RCC 7860 (cell line): Measurements from ENCODE around the gene GLYR1.
"Not testable (repeated sequence)": the region's sequence is repeated elsewhere in the genome, so short reads cannot be mapped to it uniquely, and the experiment has no call there.

Source experiments
- DNase-seq: peaks from one replicate; pipeline ENCODE4 v3.0.0-alpha.2; 2015; ENCODE audit warnings: low spot score
- FAIRE-seq: peaks from 2 replicates; lab custom pipeline; 2012; peaks lifted over from hg19 to GRCh38; lab: Jason Lieb, UNC

The GLYR1 gene

GRCh38 chr16:4795181-4795827, 51.8 kb downstream of the GLYR1 start, which contains the start of gene SMIM22:
Gene SMIM22, plus strand, starts transcription at chr16:4795369. Its CDS starts 366 bp downstream, at chr16:4795735.
- FAIRE-seq (no peak), DNase-seq (no peak)

- DNase-seq: no peak
- FAIRE-seq: no peak
These were observed 54.1 kb downstream of the GLYR1 start for GRCh38 chr16:4792951-4793513.

- FAIRE-seq (no peak), DNase-seq (no peak)
These were observed 56.2 kb downstream of the GLYR1 start for GRCh38 chr16:4790871-4791270.

- FAIRE-seq (no peak), DNase-seq (no peak)
These were observed 56.8 kb downstream of the GLYR1 start for GRCh38 chr16:4790261-4790660.

- no peak for DNase-seq
- no peak for FAIRE-seq
These were observed 58.2 kb downstream of the GLYR1 start for GRCh38 chr16:4788910-4789309.

GRCh38 chr16:4788489-4788889, 58.6 kb downstream of the GLYR1 start:
- FAIRE-seq: no peak

GRCh38 chr16:4787627-4788482, 59.2 kb downstream of the GLYR1 start, which contains the start of gene SEPTIN12:
Gene SEPTIN12, minus strand, starts transcription at chr16:4788345. Its CDS starts 700 bp downstream, at chr16:4787645.
- no peak for FAIRE-seq
- no peak for DNase-seq

More at GRCh38 chr16:4788489-4788889, 58.6 kb downstream of the GLYR1 start:
- DNase-seq: no peak

- FAIRE-seq (no peak), DNase-seq (no peak)
These were observed 60.0 kb downstream of the GLYR1 start for GRCh38 chr16:4787068-4787467.

GRCh38 chr16:4785758-4786433, 61.2 kb downstream of the GLYR1 start:
- FAIRE-seq: no peak
- no peak for DNase-seq

- DNase-seq, FAIRE-seq: not testable (repeated sequence)
These were observed 62.6 kb downstream of the GLYR1 start for GRCh38 chr16:4784444-4784987.

- FAIRE-seq (no peak), DNase-seq (no peak)
These were observed 63.1 kb downstream of the GLYR1 start for GRCh38 chr16:4783951-4784336.

GRCh38 chr16:4783251-4783950, 63.7 kb downstream of the GLYR1 start:
- FAIRE-seq (no peak), DNase-seq (no peak)

GRCh38 chr16:4780235-4780634, 66.9 kb downstream of the GLYR1 start:
- DNase-seq: peak; percentile 44
- FAIRE-seq: no peak

- FAIRE-seq: no peak
- no peak for DNase-seq
These were observed 69.1 kb downstream of the GLYR1 start for GRCh38 chr16:4778050-4778392.

GRCh38 chr16:4777339-4778049, 69.6 kb downstream of the GLYR1 start:
- DNase-seq (no peak), FAIRE-seq (no peak)

- DNase-seq (no peak), FAIRE-seq (no peak)
These were observed 70.9 kb downstream of the GLYR1 start for GRCh38 chr16:4776141-4776705.

- DNase-seq (no peak), FAIRE-seq (no peak)
These were observed 72.1 kb downstream of the GLYR1 start for GRCh38 chr16:4775005-4775404.

GRCh38 chr16:4772351-4772750, 74.7 kb downstream of the GLYR1 start:
- no peak for DNase-seq
- FAIRE-seq: no peak

- FAIRE-seq (no peak), DNase-seq (no peak)
These were observed 75.4 kb downstream of the GLYR1 start for GRCh38 chr16:4771646-4772045.

GRCh38 chr16:4769306-4769638, 77.8 kb downstream of the GLYR1 start:
- no peak for FAIRE-seq
- no peak for DNase-seq
